Liver (tissue), 9 donors: ENCODE results near the gene ST6GAL1. TPM values are rescaled to one million over a fixed set of nuclear protein-coding genes. Genes with fewer than 3 reads are reported as not detected.

Source experiments
- DNase-seq: peaks from one replicate; pipeline ENCODE4 v3.0.0-alpha.2; 2017; ENCODE audit warnings: low spot score
- H3K27ac ChIP-seq, 2 donors: one replicate each; pipeline ENCODE4 v1.7.0; 2013; ENCODE audit warnings: inconsistent platforms in 2 of 2, low read length in 2 of 2, control low read depth in 1 of 2, low read depth in 1 of 2, mild to moderate bottlenecking in 1 of 2
- H3K27me3 ChIP-seq, 4 donors: one replicate each; pipeline versions ENCODE4 v1.6.1 to v1.7.0; 2013; ENCODE audit warnings: low read length in 3 of 4, inconsistent platforms in 1 of 4, mild to moderate bottlenecking in 1 of 4, moderate library complexity in 1 of 4; ENCODE audit not compliant: control insufficient read depth in 4 of 4, insufficient read depth in 4 of 4
- H3K36me3 ChIP-seq, 4 donors: one replicate each; pipeline versions ENCODE4 v1.6.1 to v1.7.0; 2013; ENCODE audit warnings: low read length in 3 of 4, mild to moderate bottlenecking in 3 of 4, low read depth in 1 of 4, moderate library complexity in 1 of 4; ENCODE audit not compliant: control insufficient read depth in 4 of 4, insufficient read depth in 3 of 4
- H3K4me1 ChIP-seq, 4 donors: one replicate each; pipeline versions ENCODE4 v1.6.1 to v1.7.0; 2013; ENCODE audit warnings: low read length in 3 of 4, mild to moderate bottlenecking in 3 of 4, moderate library complexity in 1 of 4; ENCODE audit not compliant: control insufficient read depth in 4 of 4, insufficient read depth in 4 of 4
- H3K4me3 ChIP-seq, 3 donors: one replicate each; pipeline versions ENCODE4 v1.6.1 to v1.7.0; 2013; ENCODE audit warnings: low read length in 3 of 3, control low read depth in 1 of 3, low read depth in 1 of 3, mild to moderate bottlenecking in 1 of 3
- H3K9ac ChIP-seq, 2 donors: one replicate each; pipeline ENCODE4 v1.7.0; 2013; ENCODE audit warnings: low read length in 2 of 2, mild to moderate bottlenecking in 2 of 2, moderate library complexity in 2 of 2, control low read depth in 1 of 2, low read depth in 1 of 2
- H3K9me3 ChIP-seq, 4 donors: one replicate each; pipeline versions ENCODE4 v1.6.1 to v1.7.0; 2013; ENCODE audit warnings: low read length in 3 of 4; ENCODE audit not compliant: control insufficient read depth in 4 of 4
- CTCF ChIP-seq: fragments of 150-350 bp; IDR thresholded peaks from 2 replicates; pipeline ENCODE4 v1.5.1; 2017; ENCODE audit warnings: improper control_type of control experiment, low read depth, low read length; ENCODE audit not compliant: missing input control
- FOXA1 ChIP-seq: IDR thresholded peaks from 2 replicates; pipeline ENCODE4 v1.6.1; 2016; ENCODE audit warnings: antibody characterized with exemption
- FOXA2 ChIP-seq: IDR thresholded peaks from 2 replicates; pipeline ENCODE4 v1.6.1; 2016; ENCODE audit warnings: antibody characterized with exemption
- GABPA ChIP-seq, 2 donors: IDR thresholded peaks in 1 of 2; conservative IDR thresholded peaks in 1 of 2; 2 replicates each; pipeline ENCODE4 v1.6.1; 2016; ENCODE audit warnings: antibody characterized with exemption in 2 of 2, mild to moderate bottlenecking in 1 of 2, moderate library complexity in 1 of 2
- HNF4G ChIP-seq: IDR thresholded peaks from 2 replicates; pipeline ENCODE4 v1.6.1; 2016; ENCODE audit warnings: antibody characterized with exemption
- MAX ChIP-seq: IDR thresholded peaks from 2 replicates; pipeline ENCODE4 v1.6.1; 2016; ENCODE audit warnings: antibody characterized with exemption
- NR2F2 ChIP-seq: IDR thresholded peaks from 2 replicates; pipeline ENCODE4 v1.6.1; 2016; ENCODE audit warnings: antibody characterized with exemption
- RAD21 ChIP-seq, 2 donors: IDR thresholded peaks; 2 replicates each; pipeline ENCODE4 v1.6.1; 2016; ENCODE audit warnings: antibody characterized with exemption in 2 of 2, mild to moderate bottlenecking in 2 of 2
- RXRA ChIP-seq, 2 donors: IDR thresholded peaks; 2 replicates each; pipeline ENCODE4 v1.6.1; 2017 to 2018; ENCODE audit warnings: antibody characterized with exemption in 2 of 2, mild to moderate bottlenecking in 1 of 2
- TAF1 ChIP-seq: conservative IDR thresholded peaks from 2 replicates; pipeline ENCODE4 v1.6.1; 2016; ENCODE audit warnings: antibody characterized with exemption, mild to moderate bottlenecking
- ZBTB33 ChIP-seq: IDR thresholded peaks from 2 replicates; pipeline ENCODE4 v1.6.1; 2016; ENCODE audit warnings: antibody characterized with exemption
- WGBS: extraction: QIAGEN DNeasy Blood & Tissue Kit; methylation state at CpG from one replicate; pipeline ENCODE4 v1.1.7; 2013; 5-methylcytosine and 5-hydroxymethylcytosine counted together
- polyA plus RNA-seq, 2 donors: library from polyadenylated mRNA; stranded (reverse) in 1 of 2; unstranded in 1 of 2; fragments of 200-250 nt in 1 of 2; fragments of >200 nt in 1 of 2; fragmentation: Nextera tagmentation in 1 of 2; extraction: Ambion mirVana in 1 of 2; gene quantifications; one replicate each; pipeline versions ENCODE4 v1.2.1 to v1.2.3, GENCODE V29; 2013 to 2015
- total RNA-seq, 2 donors: library from RNA; depleted of rRNA; stranded (reverse); fragments of >200 nt; gene quantifications; one replicate each; pipeline ENCODE4 v1.2.3, GENCODE V29; 2014
- donor health status: healthy.
- donor health status: healthy.
- donor health status: healthy.
- donor health status: healthy.
- donor health status: healthy.

Gene ST6GAL1
- total and polyA plus RNA-seq, 4 donors: 102 to 425 (median 328) TPM

- no peak overlapping the region for H3K4me3 ChIP-seq
- no peaks in the 10 kb centered on the region for H3K27me3 ChIP-seq
- 77% methylated on average over 4 of the region's 4 CpGs for WGBS
- no peak for TF ChIP-seq RXRA (IDR thresholded peaks at IDR 0.05)
- no peaks in the 10 kb centered on the region for H3K9me3 ChIP-seq
- DNase-seq: no peak
- peaks cover under 1 to 22% (median 8%) of the 10 kb centered on the region in 4 donors for H3K4me1 ChIP-seq
- H3K27ac ChIP-seq: no peak overlapping the region
- H3K36me3 ChIP-seq: peaks cover 0 to 7% (median 2%) of the 10 kb centered on the region in 4 donors
- no peak overlapping the region for H3K9ac ChIP-seq
Observed at GRCh38 chr3:186983659-186984058, 53.3 kb downstream of the ST6GAL1 start.

GRCh38 chr3:186984064-186984463, 53.7 kb downstream of the ST6GAL1 start:
- no peak overlapping the region for H3K9ac ChIP-seq
- H3K4me3 ChIP-seq: no peak overlapping the region
- no peak overlapping the region for H3K27ac ChIP-seq
- 88% methylated on average over 6 of the region's 6 CpGs for WGBS
- no peaks in the 10 kb centered on the region for H3K9me3 ChIP-seq
- H3K36me3 ChIP-seq: peaks cover 0 to 7% (median 2%) of the 10 kb centered on the region in 4 donors
- H3K4me1 ChIP-seq: peaks cover 0 to 24% (median 7%) of the 10 kb centered on the region in 4 donors
- TF ChIP-seq FOXA1 (no peak), RAD21 (IDR thresholded peaks at IDR 0.05) (no peak), TAF1 (no peak), CTCF (no peak), RXRA (IDR thresholded peaks at IDR 0.05) (no peak), FOXA2 (no peak), GABPA (IDR thresholded peaks at IDR 0.05 in 1 of 2, conservative IDR thresholded peaks at IDR 0.05 in 1 of 2) (no peak), NR2F2 (no peak), HNF4G (no peak)
- H3K27me3 ChIP-seq: no peaks in the 10 kb centered on the region
- DNase-seq: no peak

GRCh38 chr3:186985661-186986364, 55.5 kb downstream of the ST6GAL1 start:
- TF ChIP-seq MAX: peak; percentile 26
- no peak for TF ChIP-seq ZBTB33
- DNase-seq: no peak
- H3K4me1 ChIP-seq: peaks cover 4 to 36% (median 10%) of the 10 kb centered on the region in 4 donors
- H3K36me3 ChIP-seq: peaks cover 0 to 5% (median 2%) of the 10 kb centered on the region in 4 donors
- H3K27me3 ChIP-seq: no peaks in the 10 kb centered on the region
- no peak overlapping the region for H3K4me3 ChIP-seq
- 76% methylated on average over 14 of the region's 14 CpGs for WGBS
- no peaks in the 10 kb centered on the region for H3K9me3 ChIP-seq
- no peak overlapping the region for H3K27ac ChIP-seq
- no peak overlapping the region for H3K9ac ChIP-seq
